NCI-H1436 treated with DMSO at 0.1 percent for 48 hours (cell line): ENCODE measurements around the gene FASN.

Source experiments
- DNase-seq: peaks from one replicate; lab custom pipeline; 2025; lab: John Stamatoyannopoulos, UW

The FASN gene

DNA sequence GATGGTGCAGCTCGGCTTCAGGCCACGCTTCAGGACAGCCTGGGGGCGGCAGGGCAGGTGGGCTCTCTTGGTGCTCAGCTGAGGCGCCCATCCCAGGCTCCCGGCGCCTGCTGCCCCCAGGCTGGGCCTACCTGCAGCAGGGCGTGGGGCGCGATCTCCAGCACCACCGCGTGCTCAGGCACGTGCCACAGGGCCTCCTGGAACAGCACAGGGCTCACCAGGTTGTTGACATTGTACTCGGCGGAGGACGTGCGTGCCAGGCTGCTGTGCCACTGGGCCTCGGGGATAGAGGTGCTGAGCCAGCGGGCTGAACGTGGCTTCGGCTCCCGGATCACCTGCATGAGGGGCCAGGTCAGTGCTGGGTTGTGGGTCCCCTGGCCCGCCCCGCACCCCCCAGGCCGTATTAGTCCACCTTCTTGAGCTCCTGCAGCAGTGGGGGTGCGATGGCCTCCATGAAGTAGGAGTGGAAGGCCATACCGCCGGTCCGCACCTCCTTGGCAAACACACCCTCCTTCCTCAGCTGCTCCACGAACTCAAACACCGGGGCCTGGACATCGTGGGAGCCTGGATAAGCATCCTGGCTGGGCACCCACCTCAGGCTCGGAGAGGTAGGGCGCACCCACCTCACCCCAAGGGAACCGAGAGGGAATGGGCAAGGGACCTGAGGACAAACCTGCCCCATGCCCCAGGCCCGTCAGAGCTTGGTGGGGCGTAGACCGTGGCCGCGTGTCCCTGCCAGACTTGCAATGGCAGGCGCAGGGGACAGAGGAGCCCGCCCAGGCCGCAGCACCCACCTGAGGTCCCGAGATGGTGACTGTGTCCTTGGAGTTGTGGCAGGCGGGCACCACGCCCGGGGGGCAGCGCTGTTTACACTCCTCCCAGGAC lies 9.0 kb downstream of the FASN start:
- no peak for DNase-seq

DNA sequence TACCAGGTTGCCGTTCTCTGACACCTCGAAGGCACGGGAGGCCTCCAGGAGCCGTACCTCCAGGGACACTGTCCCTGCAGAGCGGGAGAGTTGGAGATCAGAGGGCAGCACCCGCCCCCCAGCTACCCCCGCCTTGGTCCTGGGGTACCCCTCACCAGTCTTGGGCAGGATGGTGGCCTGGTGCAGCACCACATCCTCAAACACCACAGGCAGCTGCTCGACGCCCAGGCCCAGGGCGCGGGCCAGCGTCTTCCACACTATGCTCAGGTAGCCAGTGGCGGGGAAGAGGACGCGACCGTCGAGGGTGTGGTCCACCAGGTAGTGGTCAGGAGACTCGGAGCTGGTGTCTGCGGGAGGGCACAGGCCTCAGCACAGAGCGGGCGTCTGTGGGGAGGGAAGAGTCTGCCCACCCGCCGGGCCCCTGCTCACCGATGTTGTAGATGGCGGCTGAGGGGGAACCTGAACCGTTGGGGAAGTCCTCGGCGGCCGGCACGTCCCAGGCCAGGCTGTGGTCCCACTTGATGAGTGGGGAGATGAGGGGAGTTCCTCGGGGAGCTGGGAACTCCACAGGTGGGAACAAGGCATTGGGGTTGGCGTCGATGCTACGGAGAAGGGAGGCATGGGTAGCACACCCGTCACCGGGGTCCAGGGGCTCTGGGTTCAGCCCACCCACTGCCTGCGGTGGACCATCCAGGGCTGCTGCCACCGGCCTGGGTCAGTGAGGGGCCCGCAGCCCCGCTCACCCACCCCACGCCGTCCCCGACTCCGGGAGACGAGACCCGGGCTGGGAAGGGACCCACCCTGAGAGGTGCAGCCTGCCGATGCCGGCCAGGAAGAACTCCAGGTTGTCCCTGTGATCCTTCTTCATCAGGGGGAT lies 9.8 kb downstream of the FASN start:
- DNase-seq = no peak

DNA sequence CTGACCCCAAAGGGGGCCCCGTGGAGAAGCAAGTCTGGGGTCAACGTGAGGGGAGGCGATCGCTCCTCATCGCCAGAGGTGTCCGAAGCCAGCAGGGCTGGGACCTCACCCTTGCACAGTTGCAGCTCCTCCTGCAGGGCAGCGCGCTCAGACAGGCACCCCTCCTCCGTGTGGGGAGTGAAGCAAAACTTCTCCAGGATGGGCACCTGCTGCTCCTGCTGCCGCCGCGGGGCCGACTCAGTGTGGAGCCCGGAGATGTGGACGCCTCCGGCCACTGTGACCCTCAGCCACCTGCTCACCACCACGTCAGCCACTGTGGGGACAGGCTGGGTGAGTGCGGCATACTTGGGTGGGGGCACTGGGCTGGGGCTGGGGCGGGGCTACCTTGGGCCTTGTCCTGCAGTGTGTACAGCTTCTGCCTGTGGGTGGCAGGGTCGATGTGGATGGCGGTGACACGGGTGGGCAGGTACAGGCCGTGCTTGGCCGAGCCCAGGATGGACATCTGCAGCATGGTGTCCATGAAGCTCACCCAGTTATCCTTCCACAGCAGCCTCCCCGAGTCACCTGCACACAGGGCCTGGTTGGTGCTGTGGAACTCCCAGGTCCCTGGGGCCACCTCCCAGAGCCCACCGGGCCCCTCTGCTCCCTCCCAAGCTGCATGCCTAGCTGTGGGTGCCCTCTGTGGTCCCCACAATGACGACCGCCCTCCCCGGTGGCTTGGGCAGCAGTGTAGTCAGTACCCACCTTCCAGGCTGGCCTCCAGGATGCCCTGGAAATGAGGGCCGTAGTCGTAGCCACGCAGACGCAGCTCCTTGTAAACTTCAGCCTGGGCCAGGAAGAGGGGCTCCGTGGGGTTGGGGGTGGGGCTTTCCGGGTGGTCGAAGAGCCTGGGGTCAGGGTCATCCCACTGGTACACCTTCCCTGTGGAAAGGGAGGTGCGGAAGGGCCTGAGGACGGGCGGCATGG lies 10.8 kb downstream of the FASN start:
- DNase-seq = no peak

DNA sequence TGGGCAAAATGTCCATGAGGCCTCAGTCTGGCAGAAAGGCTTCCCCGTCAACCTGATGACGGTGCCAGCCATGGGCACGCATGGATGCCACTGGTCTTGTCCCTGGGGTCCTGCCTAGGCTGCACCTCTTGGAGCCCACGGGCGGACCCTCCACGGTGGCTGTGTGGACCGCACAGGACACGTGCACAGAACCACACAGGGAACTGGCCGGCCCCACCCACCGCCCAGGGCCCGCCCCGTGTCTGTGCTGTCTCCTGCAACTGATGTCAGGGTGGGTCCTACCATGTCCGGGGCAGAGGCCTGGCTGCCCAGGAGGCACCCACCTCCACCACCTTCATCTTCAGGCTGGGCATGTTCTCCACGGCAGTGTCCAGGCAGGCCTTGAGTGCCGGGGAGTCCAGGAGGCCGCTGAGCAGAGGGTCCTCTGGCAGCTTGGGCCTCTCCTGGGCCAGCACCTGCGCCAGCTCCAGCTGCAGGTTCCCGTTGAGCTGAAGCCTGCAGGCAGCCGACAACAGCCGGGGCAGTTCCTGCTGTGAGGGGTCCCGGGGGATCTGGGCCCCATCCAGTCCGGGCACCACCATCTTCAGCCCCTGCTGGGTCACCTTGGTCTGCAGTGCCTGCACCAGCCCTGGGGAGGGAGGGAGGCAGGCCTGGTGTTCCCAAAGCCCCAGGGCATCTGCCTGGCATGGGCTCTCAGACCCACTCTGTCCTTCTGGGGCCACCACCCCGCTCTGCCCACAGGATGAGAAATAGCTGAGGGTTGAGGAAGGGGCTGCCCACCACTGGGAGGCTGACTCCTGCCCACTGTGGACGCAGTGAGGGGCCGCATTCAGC lies 11.9 kb downstream of the FASN start:
- no peak for DNase-seq

DNA sequence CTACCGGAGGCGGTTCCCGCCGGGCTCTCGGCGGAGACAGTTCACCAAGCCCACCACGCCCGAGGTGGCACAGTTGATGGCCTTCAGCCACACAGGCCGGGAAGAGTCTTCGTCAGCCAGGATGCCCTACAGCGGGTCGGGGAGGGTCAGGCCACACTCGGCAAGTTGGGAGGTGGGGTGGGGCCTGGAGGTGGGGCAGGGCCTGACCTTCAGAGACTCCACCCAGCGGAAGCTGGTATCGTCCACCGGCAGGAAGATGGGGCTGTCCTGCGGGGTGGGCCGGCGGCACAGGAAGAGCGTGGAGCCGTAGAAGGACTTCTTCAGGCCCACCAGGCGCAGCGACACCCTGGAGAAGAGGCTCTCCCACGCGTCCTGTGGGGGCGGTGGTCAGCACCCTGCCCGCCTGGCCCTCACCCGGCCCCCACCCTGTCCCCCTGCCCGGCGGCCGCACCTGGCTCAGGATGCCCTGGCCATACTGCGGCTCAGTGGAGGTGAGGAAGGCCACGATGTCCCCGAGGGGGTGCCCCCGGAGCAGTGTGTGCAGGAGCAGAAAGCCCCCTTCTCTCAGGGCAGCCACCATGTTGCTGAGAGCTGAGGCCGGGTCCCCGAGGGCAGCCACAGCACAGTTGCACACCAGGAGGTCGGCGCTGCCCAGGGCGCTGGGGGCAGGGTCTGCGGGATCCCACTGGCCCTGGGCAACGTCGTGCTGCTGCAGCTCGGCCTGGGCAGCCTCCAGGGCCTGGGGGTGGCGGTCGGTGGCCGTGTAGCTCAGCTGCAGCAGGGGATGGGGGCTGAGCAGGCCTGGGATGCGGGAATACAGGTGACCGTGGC lies 12.8 kb downstream of the FASN start:
- no peak for DNase-seq

DNA sequence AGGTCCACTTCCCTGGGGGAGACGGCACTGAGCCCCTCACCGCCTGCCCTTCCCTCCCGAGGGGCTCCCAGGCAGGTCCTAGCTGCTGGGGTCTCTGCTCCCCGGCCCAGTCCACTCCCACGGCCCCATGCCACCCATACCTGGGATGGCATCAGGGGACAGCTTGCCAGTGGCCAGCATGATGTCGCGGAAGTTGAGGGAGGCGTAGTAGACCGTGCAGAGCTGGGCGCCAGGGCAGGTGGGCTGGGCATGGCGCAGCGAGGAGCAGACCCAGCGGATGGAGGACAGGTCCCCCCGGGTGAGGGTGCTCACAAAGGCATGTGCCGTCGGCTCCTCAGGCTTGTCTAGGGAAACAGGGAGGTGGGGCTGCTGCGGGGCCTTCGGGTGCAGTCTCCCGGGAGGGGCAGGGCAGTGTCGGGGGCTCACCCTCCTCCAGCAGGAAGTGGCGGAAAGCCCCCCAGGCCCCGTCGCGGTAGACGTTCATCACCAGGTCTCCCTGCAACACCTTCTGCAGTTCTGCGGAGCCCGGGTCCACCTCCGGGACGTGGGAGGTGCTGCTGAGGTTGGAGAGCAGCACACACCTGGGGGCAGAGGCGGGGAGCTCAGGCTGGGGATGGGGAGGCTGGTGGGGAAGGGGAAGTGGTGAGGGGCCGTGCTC lies 13.5 kb downstream of the FASN start:
- DNase-seq = no peak

DNA sequence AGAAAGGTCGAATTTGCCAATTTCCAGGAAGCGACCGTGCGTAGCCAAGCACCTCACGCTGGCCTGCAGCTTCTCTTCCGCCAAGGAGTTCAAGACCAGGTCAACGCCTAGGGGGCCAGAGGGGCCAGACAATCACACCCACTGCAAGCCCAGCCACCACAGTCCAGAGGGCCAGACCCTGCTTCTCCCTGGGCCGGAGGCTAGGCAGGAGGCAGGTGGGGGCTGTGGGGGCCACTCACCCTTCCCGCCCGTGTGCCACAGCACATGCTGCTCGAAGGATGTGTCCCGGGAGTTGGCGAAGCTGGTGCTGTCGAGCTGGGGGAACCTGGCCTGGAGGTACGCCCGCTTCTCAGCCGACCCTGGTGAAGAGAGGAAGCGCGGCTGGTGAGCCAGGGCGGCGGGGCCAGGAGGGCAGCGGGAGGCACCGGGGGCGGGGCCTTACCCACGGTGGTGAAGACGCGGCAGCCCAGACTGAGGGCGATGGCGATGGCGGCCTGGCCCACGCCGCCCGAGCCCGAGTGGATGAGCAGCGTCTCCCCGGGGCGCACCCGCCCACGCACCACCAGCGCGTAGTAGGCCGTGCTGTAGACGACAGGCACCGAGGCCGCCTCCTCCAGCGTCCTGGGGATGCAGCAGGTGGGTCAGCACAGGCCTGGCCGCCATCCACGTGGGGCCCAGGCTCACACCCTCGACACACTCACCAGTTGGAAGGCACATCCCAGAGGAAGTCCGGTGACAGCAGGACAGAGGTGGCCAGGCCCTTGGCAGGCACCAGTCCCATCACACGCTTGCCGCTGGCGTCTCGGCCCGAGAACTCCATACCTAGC lies 14.3 kb downstream of the FASN start:
- no peak for DNase-seq

DNA sequence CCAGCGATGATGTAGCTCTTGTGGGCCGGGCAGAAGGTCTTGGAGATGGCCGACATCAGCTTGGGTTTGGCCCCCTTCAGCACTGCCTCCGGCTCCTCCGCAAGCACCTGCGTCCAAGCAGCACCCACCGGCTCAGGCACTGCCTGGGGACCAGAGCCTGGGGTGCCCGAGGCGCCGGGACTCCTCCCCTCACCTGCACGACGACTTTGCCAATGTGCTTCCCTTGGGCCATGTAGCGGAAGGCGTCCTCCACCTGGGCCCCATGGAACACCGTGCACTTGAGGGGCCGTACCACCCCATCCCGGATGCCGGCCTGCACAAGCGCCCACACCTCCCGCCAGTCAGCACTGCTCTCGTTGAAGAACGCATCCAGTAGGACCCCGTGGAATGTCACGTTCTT lies 15.0 kb downstream of the FASN start:
- no peak for DNase-seq

DNA sequence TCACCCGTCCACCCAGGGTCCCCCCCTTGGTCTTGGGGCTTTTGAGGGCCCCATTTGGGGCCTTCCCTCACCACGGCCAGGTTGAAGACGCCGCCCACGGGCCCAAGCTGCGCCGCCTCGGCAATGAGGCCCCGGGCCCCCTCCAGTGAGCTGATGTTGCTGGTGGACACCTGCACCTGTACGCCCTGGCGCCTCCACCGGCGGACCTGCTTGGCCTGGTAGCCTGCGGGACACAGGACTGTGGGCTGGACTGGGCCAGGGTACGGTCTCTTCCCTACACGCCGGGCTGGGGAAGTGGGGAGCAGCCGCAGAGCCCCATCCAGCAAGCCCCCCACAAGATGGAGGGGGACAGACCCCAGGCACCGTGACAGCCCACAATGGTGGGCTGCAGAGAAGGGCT lies 15.6 kb downstream of the FASN start:
- no peak for DNase-seq

DNA sequence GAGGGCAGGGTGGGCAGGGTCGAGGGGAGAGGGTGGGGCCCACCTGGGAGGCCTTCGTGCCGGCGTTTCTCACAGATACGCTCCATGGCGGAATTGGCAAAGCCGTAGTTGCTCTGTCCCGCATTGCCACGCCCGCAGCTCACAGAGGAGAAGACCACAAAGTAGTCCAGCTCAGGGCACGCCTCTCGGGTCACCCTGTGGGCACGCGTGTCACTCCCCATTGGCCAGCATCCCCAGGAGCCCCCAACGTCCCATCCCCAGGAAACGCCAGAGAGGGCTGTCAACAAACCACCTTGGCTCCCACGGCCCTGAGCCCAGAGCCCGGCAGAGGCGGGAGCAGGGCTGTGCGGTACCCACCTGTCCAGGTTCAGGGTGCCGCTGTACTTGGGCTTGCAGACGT lies 16.1 kb downstream of the FASN start:
- DNase-seq = no peak

DNA sequence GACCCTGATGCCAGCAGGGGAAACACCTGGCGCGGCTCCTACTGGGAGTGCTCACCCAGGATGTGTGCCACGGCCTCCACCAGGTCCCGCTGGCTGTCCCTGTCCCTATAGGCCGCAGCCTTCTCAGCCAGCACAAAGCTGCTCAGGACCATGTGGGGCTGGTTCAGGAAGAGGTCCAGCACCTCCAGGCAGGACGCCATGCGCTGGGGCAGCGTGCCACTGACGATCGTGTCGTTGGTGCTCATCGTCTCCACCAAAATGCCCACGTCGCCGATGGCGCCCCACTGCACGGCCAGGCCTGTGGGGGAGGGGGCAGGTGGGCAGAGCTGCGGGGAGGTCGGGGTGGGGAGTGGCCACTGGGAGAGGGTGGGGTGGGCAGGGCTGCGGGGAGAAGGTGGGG lies 16.5 kb downstream of the FASN start:
- no peak for DNase-seq

DNA sequence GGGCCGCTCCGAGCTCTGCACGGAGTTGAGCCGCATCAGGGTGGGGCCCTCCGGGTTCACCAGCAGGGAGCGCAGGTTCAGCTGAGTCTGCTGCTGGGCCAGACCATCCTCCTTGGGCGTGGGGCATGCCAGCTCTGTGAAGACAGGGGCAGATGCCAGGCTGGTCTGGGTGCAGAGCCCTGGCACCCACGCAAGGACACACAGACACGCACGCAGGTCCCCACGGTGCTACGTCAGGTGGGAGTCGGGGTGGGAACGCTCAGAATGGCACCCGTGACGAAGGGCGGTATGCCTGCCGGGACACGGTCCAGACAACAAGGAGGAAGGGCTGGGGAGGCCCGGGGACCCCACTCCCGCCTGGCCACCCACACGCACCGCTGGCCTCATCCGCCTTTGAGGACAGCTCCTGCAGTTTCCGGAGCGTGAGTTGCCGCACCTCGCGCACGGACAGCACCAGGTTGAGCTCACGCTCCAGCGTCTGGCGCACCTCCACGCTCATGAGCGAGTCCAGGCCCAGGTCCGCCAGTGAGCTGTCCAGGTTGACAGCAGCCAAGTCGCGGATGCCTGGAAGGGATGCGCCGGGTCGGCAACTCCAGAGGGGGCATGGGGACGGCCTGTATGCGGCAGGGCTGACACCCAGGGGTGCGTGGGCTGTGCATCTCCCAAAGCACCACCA lies 17.1 kb downstream of the FASN start:
- DNase-seq = no peak

DNA sequence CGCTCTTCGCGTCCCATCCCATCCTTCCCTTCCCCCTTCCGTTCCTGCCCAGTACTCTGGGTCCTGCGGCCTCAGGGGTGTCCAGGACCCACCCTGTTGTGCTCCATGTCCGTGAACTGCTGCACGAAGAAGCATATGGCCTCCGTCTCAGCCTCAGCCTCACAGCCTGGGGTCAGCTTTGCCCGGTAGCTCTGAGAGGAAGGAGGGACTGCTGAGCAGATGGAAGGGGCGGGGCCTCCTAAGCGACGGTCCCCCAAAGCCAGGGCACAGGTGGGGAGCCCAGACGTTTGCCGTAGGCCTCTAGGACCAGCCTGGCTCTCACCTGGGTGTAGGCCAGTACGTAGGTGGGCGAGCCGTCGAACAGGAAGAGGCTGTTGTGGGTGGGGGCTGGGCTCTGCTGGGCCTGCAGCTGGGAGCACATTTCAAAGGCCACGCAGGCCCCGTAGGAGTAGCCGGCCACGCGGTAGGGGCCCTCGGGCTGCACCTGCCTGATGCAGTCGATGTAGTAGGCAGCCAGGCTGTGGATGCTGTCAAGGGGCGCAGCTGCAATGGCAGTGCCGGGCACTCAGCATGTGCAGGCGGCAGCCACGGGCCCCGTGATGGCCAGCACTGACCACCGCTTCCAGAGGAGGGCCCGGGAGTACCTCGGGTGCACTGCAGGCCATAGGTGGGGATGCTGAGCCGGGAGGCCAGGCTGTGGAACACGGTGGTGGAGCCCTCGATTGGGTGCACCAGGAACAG lies 17.8 kb downstream of the FASN start:
- no peak for DNase-seq

DNA sequence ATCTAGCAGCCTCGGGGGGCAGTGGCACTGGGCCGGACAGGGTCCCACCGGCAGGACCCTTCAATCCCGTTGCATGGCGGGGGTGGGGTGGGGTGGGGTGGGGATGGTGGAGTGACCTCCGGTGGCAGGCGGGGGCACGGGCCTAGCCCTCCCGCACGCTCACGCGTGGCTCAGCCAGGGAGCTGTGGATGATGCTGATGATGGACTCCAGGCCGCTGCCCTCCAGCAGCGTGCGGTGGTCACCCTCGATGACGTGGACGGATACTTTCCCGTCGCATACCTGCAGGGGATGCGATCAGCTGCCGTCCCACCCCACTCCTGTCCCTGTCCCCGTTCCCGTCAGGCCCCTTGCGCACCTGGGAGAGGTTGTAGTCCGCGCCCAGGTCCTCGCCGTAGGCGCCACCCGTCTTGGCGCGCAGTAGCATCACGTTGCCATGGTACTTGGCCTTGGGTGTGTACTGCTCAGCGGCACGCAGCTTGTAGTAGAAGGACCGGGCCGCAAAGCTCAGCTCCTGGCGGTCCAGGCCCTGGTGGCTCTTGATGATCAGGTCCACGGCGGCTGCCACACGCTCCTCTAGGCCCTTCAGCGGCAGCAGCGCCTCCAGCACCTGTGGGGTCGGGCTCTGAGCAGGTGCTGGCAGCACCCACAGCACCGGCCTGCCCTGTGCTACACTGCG lies 18.9 kb downstream of the FASN start:
- no peak for DNase-seq

DNA sequence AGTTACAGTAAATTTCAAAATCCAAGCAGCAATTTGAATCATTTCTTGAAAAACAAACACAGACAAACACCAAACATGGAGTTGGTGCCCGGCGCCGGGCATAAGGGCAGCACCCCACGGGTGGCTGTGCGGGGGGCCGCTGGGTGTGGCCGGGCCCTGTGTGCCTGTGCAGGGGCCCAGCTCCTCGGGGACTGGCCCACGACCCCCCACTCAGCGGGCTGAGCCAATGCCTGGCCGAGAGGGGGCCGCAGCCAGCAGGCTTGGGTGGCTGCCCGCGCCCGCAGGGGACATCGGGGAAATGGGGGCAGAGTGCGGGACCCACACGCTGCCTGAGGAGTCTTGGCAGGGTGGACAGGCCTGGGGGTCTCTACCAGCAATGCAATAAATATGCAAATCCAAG lies 19.6 kb downstream of the FASN start:
- no peak for DNase-seq

DNA sequence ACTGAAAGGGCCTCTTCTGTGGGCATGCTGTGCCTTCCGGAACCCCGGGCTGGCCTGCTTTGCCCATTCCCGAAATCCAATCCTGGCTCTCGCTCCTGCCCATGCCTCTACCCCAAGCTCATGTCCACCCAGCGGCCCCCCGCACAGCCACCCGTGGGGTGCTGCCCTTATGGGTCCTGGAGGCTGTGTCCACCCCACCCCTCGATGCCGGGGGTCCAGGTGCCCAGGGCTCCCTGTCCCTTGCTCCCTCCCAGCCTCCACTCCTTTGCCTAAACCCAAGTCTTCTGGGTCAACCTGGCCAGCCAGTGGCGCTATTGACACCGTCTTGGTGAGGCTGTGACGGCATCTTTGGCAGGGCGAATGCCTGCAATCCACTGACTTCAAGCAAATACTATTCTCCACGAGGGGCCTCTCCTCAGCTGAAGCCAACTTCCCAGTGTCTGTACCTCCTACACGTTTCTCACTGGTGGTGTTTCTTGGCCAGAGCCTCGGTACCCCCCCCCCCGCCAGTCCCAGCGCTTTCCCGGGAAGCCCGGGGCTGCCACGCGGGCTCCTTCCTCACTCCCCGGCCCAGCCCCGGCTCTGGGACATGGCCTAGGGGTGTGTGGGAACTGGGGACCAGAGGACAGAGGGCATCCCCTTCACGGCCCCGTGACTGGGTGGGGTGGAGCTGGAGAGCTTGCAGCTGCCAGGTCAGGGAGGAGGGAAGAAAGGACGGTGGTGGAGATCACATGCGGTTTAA lies 20.2 kb downstream of the FASN start:
- DNase-seq = no peak
